HepG2 (cell line): ENCODE data around the gene KISS1R. TPM values are rescaled to one million over a fixed set of nuclear protein-coding genes. Genes with fewer than 3 reads are reported as not detected.
A peak's percentile ranks its signal among the peaks of the same experiment; 100 is the strongest.

ENCODE experiments used
- ATF7-NPFF ChIP-seq: sonication (generic); formaldehyde crosslinking; IDR thresholded peaks from 2 replicates; pipeline ENCODE4 v1.8.1; 2023; ENCODE audit warnings: mild to moderate bottlenecking, low read depth, missing genetic modification reagents, moderate library complexity
- GABPB1 ChIP-seq: IDR thresholded peaks from 2 replicates; pipeline ENCODE4 v1.6.1; 2016; ENCODE audit warnings: mild to moderate bottlenecking, missing genetic modification reagents, moderate library complexity, missing compliant biosample characterization
- KDM5B ChIP-seq: sonication (generic); formaldehyde crosslinking; IDR thresholded peaks from 2 replicates; pipeline ENCODE4 v1.4.0; 2020; ENCODE audit warnings: missing genetic modification reagents, mild to moderate bottlenecking, borderline replicate concordance
- MAX ChIP-seq: IDR thresholded peaks from 2 replicates; pipeline ENCODE4 v1.6.1; 2012; ENCODE audit warnings: inconsistent platforms
- SAP130 ChIP-seq: IDR thresholded peaks from 2 replicates; pipeline ENCODE4 v1.6.1; 2016; ENCODE audit warnings: low read depth
- SMAD3 ChIP-seq: sonication (generic); formaldehyde crosslinking; IDR thresholded peaks from 2 replicates; pipeline ENCODE4 v1.4.0; 2020; ENCODE audit warnings: missing genetic modification reagents
- SNAPC4 ChIP-seq: sonication (generic); formaldehyde crosslinking; IDR thresholded peaks from 2 replicates; pipeline ENCODE4 v1.4.0; 2020; ENCODE audit warnings: mild to moderate bottlenecking, missing genetic modification reagents
- SP4 ChIP-seq: sonication (generic); formaldehyde crosslinking; IDR thresholded peaks from 2 replicates; pipeline ENCODE4 v1.8.1; 2023; ENCODE audit warnings: mild to moderate bottlenecking, missing genetic modification reagents
- THRA ChIP-seq: sonication (generic); formaldehyde crosslinking; IDR thresholded peaks from 2 replicates; pipeline ENCODE4 v1.4.0; 2020; ENCODE audit warnings: missing genetic modification reagents, borderline replicate concordance
- TP53 ChIP-seq: sonication (generic); formaldehyde crosslinking; conservative IDR thresholded peaks from 2 replicates; pipeline ENCODE4 v1.4.0; 2020; ENCODE audit warnings: missing genetic modification reagents
- ZFP36 ChIP-seq: fragments of 150-350 bp; IDR thresholded peaks from 2 replicates; pipeline ENCODE4 v1.6.1; 2018; ENCODE audit warnings: borderline replicate concordance, low read length, low read depth; ENCODE audit not compliant: partially characterized antibody
- ZGPAT ChIP-seq: IDR thresholded peaks from 2 replicates; pipeline ENCODE4 v1.6.1; 2016; ENCODE audit warnings: mild to moderate bottlenecking
- ZKSCAN1 ChIP-seq: fragments of 150-350 bp; IDR thresholded peaks from 2 replicates; pipeline ENCODE4 v1.6.1; 2014; ENCODE audit warnings: low read length
- ZNF275 ChIP-seq: sonication (generic); formaldehyde crosslinking; IDR thresholded peaks from 2 replicates; pipeline ENCODE4 v1.8.0; 2022; ENCODE audit warnings: missing genetic modification reagents, mild to moderate bottlenecking, inconsistent platforms, borderline replicate concordance
- ZNF282 ChIP-seq: fragments of 450-650 bp; IDR thresholded peaks from 2 replicates; pipeline ENCODE4 v1.6.1; 2018; ENCODE audit not compliant: partially characterized antibody
- ZNF30 ChIP-seq: sonication (generic); formaldehyde crosslinking; IDR thresholded peaks from 2 replicates; pipeline ENCODE4 v1.5.0; 2020; ENCODE audit warnings: mild to moderate bottlenecking, missing genetic modification reagents
- ZNF333 ChIP-seq: sonication (generic); formaldehyde crosslinking; IDR thresholded peaks from 2 replicates; pipeline ENCODE4 v1.4.0; 2020; ENCODE audit warnings: mild to moderate bottlenecking, missing genetic modification reagents, borderline replicate concordance
- ZNF567 ChIP-seq: sonication (generic); formaldehyde crosslinking; IDR thresholded peaks from 2 replicates; pipeline ENCODE4 v1.8.1; 2023; ENCODE audit warnings: mild to moderate bottlenecking, missing genetic modification reagents, borderline replicate concordance
- ZNF790 ChIP-seq: sonication (generic); formaldehyde crosslinking; IDR thresholded peaks from 2 replicates; pipeline ENCODE4 v1.8.0; 2022; ENCODE audit warnings: missing genetic modification reagents, mild to moderate bottlenecking, borderline replicate concordance
- ZNF879 ChIP-seq: sonication (generic); formaldehyde crosslinking; IDR thresholded peaks from 2 replicates; pipeline ENCODE4 v1.8.1; 2023; ENCODE audit warnings: missing genetic modification reagents
- polyA plus RNA-seq, 8 experiments: library from polyadenylated mRNA; depleted of rRNA in 3 of 8; stranded (reverse) in 7 of 8; unstranded in 1 of 8; fragments of >200 nt; fragmentation: Illumina TruSeq in 4 of 8; extraction: Trizol in 4 of 8; gene quantifications; 2 replicates each; pipeline versions ENCODE4 v1.2.1 to v1.2.3, GENCODE V29; 2011 to 2016; ENCODE audit warnings: low read depth in 4 of 8, missing spikeins in 1 of 8, mixed read lengths in 1 of 8; ENCODE audit not compliant: insufficient read depth in 1 of 8
- total RNA-seq, 5 experiments: library from RNA; depleted of rRNA; stranded (reverse); fragments of >200 nt; fragmentation: Illumina TruSeq; extraction: Trizol; gene quantifications; 2 replicates each; pipeline ENCODE4 v1.2.3, GENCODE V29; 2016; ENCODE audit warnings: low read depth in 1 of 5

Gene KISS1R
- total and polyA plus RNA-seq, 2 of the 13 experiments (the other 11 are each of a cell fraction or from before 2014, with no cell fraction given): 1.1 to 10.2 TPM

- TF ChIP-seq ZNF275 (CRISPR knock-in tag) (0 out of 2 replicates have a peak, but pooled peaks have one; percentile 36), ZNF879 (CRISPR knock-in tag) (peak; percentile 60; the same call in 1 of the 2 replicates), ZNF567 (no peak; the same call in 1 of the 2 replicates), SMAD3 (no peak), ZFP36 (no peak), ZNF30 (CRISPR knock-in tag) (no peak), GABPB1 (CRISPR knock-in tag) (peak; percentile 84), ZNF790 (CRISPR knock-in tag) (peak; percentile 77; the same call in 1 of the 2 replicates), ZKSCAN1 (no peak), ZNF282 (no peak), THRA (no peak), ZNF333 (CRISPR knock-in tag) (peak; percentile 32; the same call in 1 of the 2 replicates), KDM5B (CRISPR knock-in tag) (peak; percentile 36), ZGPAT (CRISPR knock-in tag) (peak; percentile 27; the same call in 1 of the 2 replicates), SAP130 (CRISPR knock-in tag) (peak; percentile 60), MAX (peak; percentile 60), ATF7-NPFF (CRISPR knock-in tag) (0 out of 2 replicates have a peak, but pooled peaks have one; percentile 30), SP4 (CRISPR knock-in tag) (0 out of 2 replicates have a peak, but pooled peaks have one; percentile 21), TP53 (CRISPR knock-in tag) (no peak), SNAPC4 (CRISPR knock-in tag) (peak; percentile 34; the same call in 1 of the 2 replicates)
These were observed 3.9 kb upstream of the KISS1R start, which contains the start of gene R3HDM4 (continued) for GRCh38 chr19:913080-913748.
